GM20431 (cell line): ENCODE measurements around the gene CLDN14.

Experiments used
- in situ Hi-C: fragments of 300-500 bp; cut with MseI, MboI; formaldehyde crosslinking; loops from one replicate; pipeline ENCODE4 v1.15.0; 2020; ENCODE audit warnings: low sequenced_read_pairs; ENCODE audit not compliant: unreplicated experiment

The CLDN14 gene

DNA sequence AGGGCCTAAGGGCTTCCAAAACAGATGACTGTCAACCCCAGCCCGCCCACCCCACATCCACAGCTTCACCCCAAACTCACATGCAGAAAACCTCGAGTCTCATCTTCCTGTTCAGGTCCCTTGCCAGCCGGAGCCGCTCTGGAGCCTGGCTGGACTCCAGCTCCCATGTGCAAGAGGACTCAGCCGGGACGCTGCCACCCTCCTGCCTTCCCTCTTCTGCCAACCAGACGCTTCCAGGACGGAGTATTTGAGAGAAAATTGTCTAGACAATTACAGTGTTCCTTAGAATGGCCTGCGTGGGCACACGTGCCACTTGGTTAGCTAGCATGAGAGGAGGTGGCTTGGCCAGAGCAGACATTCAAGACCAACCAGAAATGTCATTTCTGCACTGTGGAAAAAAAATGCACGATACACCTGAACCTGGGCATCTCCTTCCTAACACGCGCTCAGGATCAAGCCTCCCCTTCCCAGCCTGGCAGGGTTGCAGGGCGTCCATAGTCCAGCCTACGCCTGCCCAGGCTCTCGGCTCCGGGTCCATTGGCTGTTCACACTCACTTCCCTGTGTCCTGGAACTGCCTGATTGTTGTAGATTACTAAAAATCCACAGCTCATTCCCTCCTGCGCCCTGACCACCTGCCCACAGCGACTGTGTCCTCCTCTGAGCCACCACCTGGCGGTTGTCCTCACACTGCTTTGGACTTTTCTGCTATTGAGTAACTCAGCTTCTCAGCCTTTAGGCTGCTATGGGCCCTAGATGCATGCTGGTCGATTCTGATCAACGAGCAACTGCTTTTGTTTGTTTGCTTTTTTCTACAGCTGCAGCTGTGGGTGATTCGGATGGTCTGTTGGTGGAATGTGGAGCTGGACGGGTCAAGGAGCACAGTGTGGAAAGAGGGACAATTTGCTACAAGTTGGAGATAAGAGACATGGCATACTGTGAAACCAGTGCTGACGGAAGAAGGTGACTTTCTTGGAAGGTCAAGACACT, at the start of gene CLDN14:
Gene CLDN14, minus strand, starts transcription at position 708 of the 988 bp plus-strand sequence. CDS start 18,427 bp downstream, outside the sequence.
- in situ Hi-C loops, result no loop called here

- in situ Hi-C loops, result no loop called here
Measured at GRCh38 chr21:36528716-36529115, 48.8 kb upstream of the CLDN14 start.

- in situ Hi-C loops, result no loop called here
Measured at GRCh38 chr21:36527317-36527716, 47.4 kb upstream of the CLDN14 start.

DNA sequence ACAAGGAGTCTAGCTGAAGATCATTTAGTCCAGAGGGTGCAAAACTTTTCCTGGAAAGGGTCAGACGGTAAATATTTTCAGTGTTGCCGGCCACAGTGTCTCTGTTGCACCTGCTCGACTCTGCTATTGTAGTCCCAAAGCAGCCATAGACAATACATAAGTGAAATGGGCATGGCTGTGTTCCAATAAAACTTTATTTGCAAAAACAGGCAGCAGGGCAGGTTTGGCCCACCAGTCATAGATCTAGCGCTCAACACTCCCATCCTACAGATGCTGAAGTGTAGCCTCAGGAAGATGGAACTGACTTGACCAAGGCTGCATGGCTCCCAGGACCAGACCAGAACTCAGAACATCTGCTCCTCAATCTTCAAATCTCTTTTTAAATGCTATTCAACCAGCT, 46.2 kb upstream of the CLDN14 start:
- in situ Hi-C loops, result no loop called here

- in situ Hi-C loops, result no loop called here
Measured at GRCh38 chr21:36524477-36524876, 44.6 kb upstream of the CLDN14 start.

DNA sequence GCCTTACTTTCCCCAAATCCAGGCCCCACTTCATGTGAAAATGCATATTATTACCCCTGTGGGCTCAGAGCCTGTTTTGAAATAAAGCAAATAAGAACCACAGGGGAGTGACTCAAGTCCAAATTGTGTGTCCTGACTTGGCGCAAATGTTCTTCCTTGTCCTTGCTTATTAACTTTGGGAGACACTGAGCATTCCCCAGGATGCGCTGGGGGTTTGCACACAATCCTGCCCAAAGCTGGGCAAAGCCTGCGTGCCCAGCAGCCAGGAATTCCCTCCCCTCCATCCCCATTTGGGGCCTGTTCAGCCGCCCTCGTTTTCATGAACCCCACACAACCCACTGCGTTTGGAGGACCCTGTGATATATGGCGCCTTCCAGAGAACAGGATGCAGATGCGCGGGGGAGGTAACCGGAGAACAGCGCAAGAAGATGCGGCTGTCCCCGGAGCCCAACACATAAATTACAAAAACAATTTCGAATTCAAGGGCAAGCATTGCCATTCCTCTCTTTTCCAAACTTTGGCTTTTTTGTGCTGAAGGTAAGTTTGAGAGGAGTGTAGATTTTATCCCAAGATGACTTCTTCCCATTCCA, 42.4 kb upstream of the CLDN14 start:
- in situ Hi-C loops, result no loop called here

- in situ Hi-C loops, result no loop called here
Measured at GRCh38 chr21:36518883-36519492, 39.1 kb upstream of the CLDN14 start.

GRCh38 chr21:36517366-36518075, 37.6 kb upstream of the CLDN14 start:
- in situ Hi-C loops, result no loop called here

- in situ Hi-C loops, result no loop called here
Measured at GRCh38 chr21:36516281-36516680, 36.4 kb upstream of the CLDN14 start.

DNA sequence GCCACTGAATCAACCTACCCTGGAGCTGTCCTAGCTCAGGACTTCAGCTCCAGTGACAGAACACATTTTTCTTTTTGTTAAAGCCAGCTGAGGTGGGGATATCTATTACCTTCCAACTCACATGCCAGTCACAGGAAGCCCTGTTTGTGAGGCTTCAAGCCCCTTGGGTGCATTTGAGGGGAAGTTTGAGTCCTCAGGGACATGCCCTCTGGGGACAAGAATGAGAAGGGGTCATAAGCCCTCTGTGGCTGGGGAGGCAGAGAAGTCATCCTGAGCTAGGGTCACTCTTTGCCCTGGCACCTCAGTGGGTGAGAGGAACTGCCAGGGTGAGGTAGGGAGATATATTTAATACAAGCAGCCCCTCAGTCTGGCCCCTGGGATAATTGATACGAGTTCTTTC, 33.5 kb upstream of the CLDN14 start:
- in situ Hi-C loops, result no loop called here

DNA sequence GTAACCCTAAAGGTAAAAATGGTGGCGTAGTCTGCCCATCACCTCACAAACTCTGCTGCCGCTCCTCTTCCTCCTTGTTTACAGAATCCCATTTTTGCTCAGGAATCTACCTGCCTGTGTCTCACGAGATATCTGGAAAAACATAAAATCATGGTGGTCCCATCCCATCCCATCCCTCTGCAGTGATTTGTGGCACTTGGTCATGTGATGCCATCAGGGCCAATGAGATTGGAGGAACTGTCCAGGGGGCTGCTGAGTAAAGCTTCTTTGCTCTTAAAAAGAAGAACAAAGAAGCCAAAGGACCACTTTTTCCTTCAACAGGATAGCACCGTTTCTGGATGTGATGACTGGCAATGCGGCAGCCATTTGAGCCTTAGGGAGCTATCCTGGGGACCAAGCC, 33.0 kb upstream of the CLDN14 start:
- in situ Hi-C loops, result no loop called here

DNA sequence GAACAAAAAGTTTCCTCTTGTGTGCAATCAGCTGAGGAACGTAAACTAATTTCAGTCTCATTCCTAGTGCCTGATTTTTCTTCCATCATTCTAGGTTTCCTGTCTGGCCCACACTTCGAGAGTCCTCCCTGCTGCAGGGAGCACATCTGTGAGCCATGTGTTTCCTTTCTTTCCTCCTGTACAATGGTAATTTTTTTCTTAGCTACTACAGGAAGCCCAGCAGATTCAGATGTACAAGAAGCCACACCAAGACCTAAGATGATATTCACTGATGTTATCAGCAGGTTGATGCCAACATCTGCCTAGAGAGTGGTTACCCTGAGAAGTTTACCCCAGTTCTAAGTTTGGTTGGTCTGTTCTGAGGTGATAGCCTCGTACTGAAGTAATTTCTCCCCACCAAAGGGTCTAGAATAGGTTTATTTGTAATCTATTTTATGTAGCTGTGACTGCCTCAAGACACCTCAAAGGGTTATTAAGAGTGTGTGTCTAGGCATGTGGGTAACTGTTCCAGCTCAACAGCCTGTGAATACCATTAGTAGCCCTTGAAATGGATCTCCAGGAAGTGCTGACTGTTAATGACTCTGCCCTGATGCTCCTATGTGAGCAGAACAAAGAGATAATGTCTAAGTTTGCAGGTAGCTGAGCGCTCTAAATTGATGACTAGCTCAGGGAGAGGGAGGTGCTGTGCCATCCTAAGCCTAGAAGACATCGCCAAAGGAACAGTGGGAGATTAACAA, 31.7 kb upstream of the CLDN14 start:
- in situ Hi-C loops, result no loop called here

GRCh38 chr21:36510911-36511310, 31.0 kb upstream of the CLDN14 start:
- in situ Hi-C loops, result no loop called here

GRCh38 chr21:36509973-36510664, 30.2 kb upstream of the CLDN14 start:
- in situ Hi-C loops, result no loop called here

- in situ Hi-C loops, result no loop called here
Measured at GRCh38 chr21:36508948-36509347, 29.0 kb upstream of the CLDN14 start.

DNA sequence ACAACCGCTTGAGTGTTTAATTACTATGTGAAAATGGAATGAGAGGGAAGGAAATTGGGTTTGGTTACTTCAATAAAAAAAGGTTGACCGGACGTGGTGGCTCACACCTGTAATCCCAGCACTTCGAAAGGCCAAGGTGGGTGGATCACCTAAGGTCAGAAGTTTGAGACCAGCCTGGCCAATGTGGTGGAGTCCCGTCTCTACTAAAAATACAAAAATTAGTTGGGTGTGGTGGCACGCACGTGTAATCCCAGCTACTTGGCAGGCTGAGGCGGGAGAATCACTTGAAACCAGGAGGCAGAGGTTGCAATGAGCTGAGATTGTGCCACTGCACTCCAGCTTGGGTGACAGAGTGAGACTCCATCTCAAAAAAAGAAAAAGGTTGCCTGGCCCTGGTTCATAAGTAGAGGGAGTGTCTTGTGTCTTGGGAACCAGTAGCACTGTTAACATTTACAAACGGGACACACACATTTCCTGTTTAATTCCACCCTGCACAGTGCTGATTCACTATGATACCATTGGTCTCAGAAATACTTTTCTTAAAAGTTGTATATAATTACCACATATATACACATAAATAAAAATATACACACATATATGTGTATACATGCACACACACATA, 27.6 kb upstream of the CLDN14 start:
- in situ Hi-C loops, result no loop called here

- in situ Hi-C loops, result no loop called here
Measured at GRCh38 chr21:36506482-36506881, 26.6 kb upstream of the CLDN14 start.
